HCT116 (cell line): ENCODE results near the gene NPM3. TPM values are rescaled to one million over a fixed set of nuclear protein-coding genes. Genes with fewer than 3 reads are reported as not detected.

ENCODE experiments used
- ATAC-seq: fragments of 200-7000 bp; cut with Tn5 transposase; 2 replicates; pipeline ENCODE4 v1.9.1; 2020; ENCODE audit warnings: mild to moderate bottlenecking, moderate library complexity
- BruUV-seq: library from RNA; stranded (reverse); fragments of 400-500 nt; replicated peaks from 2 replicates; lab custom pipeline; 2021; lab: Mats Ljungman, UMichigan
- CTCF ChIA-PET: fragments of 300-600 bp; sonication (Branson Sonifier 250); formaldehyde crosslinking; loops from one replicate; lab custom pipeline; 2021; ENCODE audit warnings: antibody characterized with exemption; lab: Charles Lee
- POLR2A ChIA-PET: fragments of 300-600, 350-600 bp; sonication (Branson Sonifier 250); formaldehyde crosslinking; loops from one replicate; lab custom pipeline; 2021; ENCODE audit warnings: antibody characterized with exemption; lab: Charles Lee
- RAD21 ChIA-PET, 2 experiments: fragments of 300-600 bp; sonication (Branson Sonifier 250); formaldehyde crosslinking; loops; one replicate each; lab custom pipeline; 2023; ENCODE audit warnings: low total read pairs in 2 of 2; ENCODE audit not compliant: uncharacterized antibody in 2 of 2, unreplicated experiment in 2 of 2, low non-redundant PET in 1 of 2; lab: Charles Lee
- DNase-seq: peaks from one replicate; pipeline ENCODE4 v3.0.0-alpha.2; 2010; ENCODE audit warnings: low read depth, low spot score
- H2AFZ ChIP-seq: fragments of 200-600 bp; shearing (Covaris generic), sonication (generic); 2 replicates; pipeline ENCODE4 v1.6.1; 2017; ENCODE audit warnings: low read depth, mixed run types, mixed read lengths, antibody characterized with exemption, low read length; ENCODE audit not compliant: poor library complexity, severe bottlenecking
- H3K27ac ChIP-seq: 2 replicates; pipeline ENCODE4 v1.5.1; 2012; ENCODE audit warnings: low read depth, low read length
- H3K27me3 ChIP-seq: fragments of 200-600 bp; sonication (generic); 2 replicates; pipeline ENCODE4 v1.6.1; 2016; ENCODE audit warnings: mixed run types, low read length, mixed read lengths; ENCODE audit not compliant: insufficient read depth
- H3K36me3 ChIP-seq, 2 experiments: fragments of 200-500 bp in 1 of 2; fragments of 200-600 bp in 1 of 2; sonication (Bioruptor generic) in 1 of 2; sonication (generic) in 1 of 2; 2 replicates each; pipeline versions ENCODE4 v1.5.1 to v1.6.1; 2014 to 2016; ENCODE audit warnings: low read length in 2 of 2, inconsistent platforms in 1 of 2, mixed read lengths in 1 of 2, mixed run types in 1 of 2; ENCODE audit not compliant: insufficient read depth in 2 of 2, control insufficient read depth in 1 of 2
- H3K4me1 ChIP-seq, 2 experiments: fragments of 200-600 bp in 1 of 2; sonication (generic) in 1 of 2; 2 replicates each; pipeline versions ENCODE4 v1.5.1 to v1.6.1; 2012 to 2017; ENCODE audit warnings: low read length in 2 of 2, inconsistent platforms in 1 of 2, mild to moderate bottlenecking in 1 of 2, mixed read lengths in 1 of 2, mixed run types in 1 of 2, moderate library complexity in 1 of 2; ENCODE audit not compliant: insufficient read depth in 2 of 2, control insufficient read depth in 1 of 2
- H3K4me2 ChIP-seq: fragments of 200-600 bp; sonication (generic); 2 replicates; pipeline ENCODE4 v1.6.1; 2017; ENCODE audit warnings: mixed run types, low read length, mixed read lengths
- H3K4me3 ChIP-seq, 2 experiments: fragments of 200-600 bp in 1 of 2; sonication (generic) in 1 of 2; replicated peaks in 1 of 2; 2 replicates each; pipeline ENCODE4 v1.5.1; 2011 to 2016; ENCODE audit warnings: low read length in 2 of 2, control low read depth in 1 of 2, low read depth in 1 of 2, mild to moderate bottlenecking in 1 of 2, mixed read lengths in 1 of 2, mixed run types in 1 of 2
- H3K79me2 ChIP-seq: fragments of 200-600 bp; sonication (generic); 2 replicates; pipeline ENCODE4 v1.6.1; 2017; ENCODE audit warnings: mild to moderate bottlenecking, mixed run types, low read length, moderate library complexity, mixed read lengths; ENCODE audit not compliant: insufficient read depth
- H3K9ac ChIP-seq: fragments of 200-600 bp; sonication (generic); 2 replicates; pipeline ENCODE4 v1.6.1; 2016; ENCODE audit warnings: low read length, mixed read lengths
- H3K9me2 ChIP-seq: fragments of 200-600 bp; sonication (generic), shearing (Covaris generic); 2 replicates; pipeline ENCODE4 v1.6.1; 2017; ENCODE audit warnings: mixed run types, mild to moderate bottlenecking, moderate library complexity; ENCODE audit not compliant: insufficient read depth
- H3K9me3 ChIP-seq, 2 experiments: fragments of 200-500 bp in 1 of 2; fragments of 200-600 bp in 1 of 2; sonication (Bioruptor generic) in 1 of 2; sonication (generic) in 1 of 2; 2 replicates each; pipeline ENCODE4 v1.6.1; 2014 to 2017; ENCODE audit warnings: low read length in 2 of 2, mixed read lengths in 2 of 2, inconsistent platforms in 1 of 2, low read depth in 1 of 2, mild to moderate bottlenecking in 1 of 2, mixed run types in 1 of 2, moderate library complexity in 1 of 2; ENCODE audit not compliant: control insufficient read depth in 1 of 2, insufficient read depth in 1 of 2
- H4K20me1 ChIP-seq: fragments of 200-600 bp; sonication (generic), shearing (Covaris generic); 2 replicates; pipeline ENCODE4 v1.6.1; 2017; ENCODE audit warnings: mixed run types, mild to moderate bottlenecking, moderate library complexity; ENCODE audit not compliant: insufficient read depth
- CTCF ChIP-seq, 3 experiments: fragments of 200-600 bp in 1 of 3; sonication (generic) in 1 of 3; IDR thresholded peaks in 2 of 3; conservative IDR thresholded peaks in 1 of 3; 2 replicates each; pipeline ENCODE4 v1.5.1; 2012 to 2017; ENCODE audit warnings: low read depth in 2 of 3, low read length in 2 of 3, antibody characterized with exemption in 1 of 3, borderline replicate concordance in 1 of 3, control low read depth in 1 of 3, mild to moderate bottlenecking in 1 of 3, mixed read lengths in 1 of 3, mixed run types in 1 of 3, moderate library complexity in 1 of 3; ENCODE audit not compliant: insufficient read depth in 1 of 3
- EZH2phosphoT487 ChIP-seq: fragments of 200-600 bp; IDR thresholded peaks from 2 replicates; pipeline ENCODE4 v1.6.1; 2018; ENCODE audit warnings: antibody characterized with exemption, borderline replicate concordance
- intact Hi-C: fragments of 100-400 bp; cut with micrococcal nuclease; formaldehyde crosslinking; loops from 2 replicates; pipeline ENCODE4 v1.10.0; 2022
- total RNA-seq: library from RNA; stranded (reverse); gene quantifications from one replicate; pipeline ENCODE4 v1.2.1, GENCODE V29; 2021; ENCODE audit not compliant: unreplicated experiment

Gene NPM3
- total RNA-seq, 1 experiment from 2014 or later: 267 TPM

GRCh38 chr10:101780187-101780817 is 2.9 kb downstream of the NPM3 start:
- intact Hi-C loops: loop anchor here (2.0 to 5.0 kb wide), 4 partner anchors 37 to 292 kb away; partner anchors contain the start of genes DPCD, OGA and POLL
- ChIA-PET CTCF (interaction anchor here (0.6 to 5.8 kb wide), 13 partner anchors 8 to 566 kb away, joined by 3 to 220 read pairs (median 7); partner anchors contain the start of gene FBXW4), RAD21 (interaction anchor here (0.6 to 2.3 kb wide), 5 partner anchors 10 to 566 kb away, joined by 3 to 21 read pairs (median 8); no protein-coding TSS in a partner anchor), POLR2A (interaction anchor here (1.6 kb wide), 1 partner anchor 178 kb away, joined by 10 read pairs; no protein-coding TSS in a partner anchor)
- no TSS peak for BruUV-seq
- peak overlapping the region; percentile 23 for H3K9ac ChIP-seq
- no peaks in the 10 kb centered on the region for H3K27me3 ChIP-seq
- H3K36me3 ChIP-seq: peaks cover 1 to 28% of the 10 kb centered on the region in 2 experiments; a peak in 2 of 4 replicates
- no peaks in the 10 kb centered on the region for H3K9me3 ChIP-seq
- H3K79me2 ChIP-seq: peaks cover 44% of the 10 kb centered on the region
- peak overlapping the region; percentile 66 for H3K27ac ChIP-seq
- H3K4me3 ChIP-seq: peak overlapping the region in 1 of 2 experiments; percentile 32; a peak in 1 of 4 replicates
- H4K20me1 ChIP-seq: peaks cover 3% of the 10 kb centered on the region; the same call in 1 of the 2 replicates
- ATAC-seq: no peak
- DNase-seq: no peak
- H3K4me1 ChIP-seq: peaks cover 19 to 45% of the 10 kb centered on the region in 2 experiments
- no peak overlapping the region for H2AFZ ChIP-seq
- H3K4me2 ChIP-seq: peak overlapping the region; percentile 94
- no peaks in the 10 kb centered on the region for H3K9me2 ChIP-seq
- TF ChIP-seq EZH2phosphoT487 (no peak), CTCF (IDR thresholded peaks at IDR 0.05 in 2 of 3, conservative IDR thresholded peaks at IDR 0.05 in 1 of 3; ENCODE audit: borderline replicate concordance in 1 of 3, insufficient read depth in 1 of 3, low read depth in 2 of 3, low read length in 2 of 3) (peak in 1 of 3 experiments; percentile 28; a peak in 1 of 6 replicates)
